ENCODE measurements around the gene SLC28A2. TPM values are rescaled to one million over a fixed set of nuclear protein-coding genes. Genes with fewer than 3 reads are reported as not detected.

Gene SLC28A2
- total RNA-seq, 2 experiments from 2014 or later = not detected

DNA sequence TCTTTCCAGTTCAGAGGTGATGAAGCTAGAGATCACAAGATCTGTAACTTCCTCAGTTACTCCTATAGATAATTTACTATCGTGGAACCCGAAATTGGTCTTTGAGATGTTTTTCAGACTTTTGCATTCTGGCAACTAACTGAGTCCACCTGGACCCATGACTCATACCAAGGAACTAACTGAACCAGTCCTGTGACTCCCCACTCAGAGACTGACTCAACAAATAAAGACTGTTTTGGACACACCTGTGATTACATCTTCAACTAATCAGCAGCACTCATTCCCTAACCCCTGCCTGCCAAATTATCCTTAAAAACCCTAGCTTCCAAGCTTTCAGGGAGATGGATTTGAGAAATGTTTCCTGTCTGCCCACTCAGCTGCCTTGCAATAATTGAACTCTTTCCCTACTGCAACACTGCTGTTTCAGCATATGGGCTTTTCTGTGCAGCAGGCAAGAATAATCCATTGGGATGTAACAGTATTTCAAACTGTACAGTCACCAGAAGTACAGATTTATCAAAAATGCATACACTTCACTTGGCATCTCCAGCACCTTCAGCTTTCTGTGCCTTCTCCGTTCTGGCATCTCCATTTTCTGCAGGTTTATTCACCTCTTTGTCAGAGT, 68.7 kb downstream of the SLC28A2 start:
- BruUV-seq (replicated peaks) = no TSS peak
- intact Hi-C loops (cut with micrococcal nuclease; ENCODE audit: unreplicated experiment) = no loop called here
- CTCF ChIA-PET (ENCODE audit: unreplicated experiment) = no interaction called here

DNA sequence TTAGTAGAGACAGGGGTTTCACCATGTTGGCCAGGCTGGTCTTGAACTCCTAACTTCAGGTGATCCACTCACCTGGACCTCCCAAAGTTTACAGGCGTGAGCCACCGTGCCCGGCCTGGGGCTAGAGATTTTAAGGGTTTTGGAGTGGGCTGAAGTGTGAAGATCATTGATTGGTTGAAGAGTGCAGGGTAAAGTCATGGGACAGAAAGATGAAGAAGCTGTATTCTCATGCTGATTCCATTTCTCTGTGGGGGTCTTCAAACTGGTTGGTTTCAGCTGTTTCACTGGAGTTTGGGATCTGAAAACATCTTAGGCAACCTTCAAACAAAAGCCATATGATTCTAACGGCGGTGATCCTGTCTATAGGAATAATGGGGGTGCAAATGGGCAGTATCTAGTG, 74.2 kb downstream of the SLC28A2 start:
- Histone ChIP-seq H2AFZ (ENCODE audit: low read length) (no peak overlapping the region), H3K9me2 (ENCODE audit: insufficient read depth, low read length) (no peaks in the 10 kb centered on the region), H3K9me3 (ENCODE audit: low read length) (no peaks in the 10 kb centered on the region), H3K36me3 (ENCODE audit: insufficient read depth, low read length) (no peaks in the 10 kb centered on the region), H3K4me3 (ENCODE audit: low read depth, low read length, poor library complexity, severe bottlenecking) (no peak overlapping the region), H3K4me2 (ENCODE audit: low read length) (no peak overlapping the region), H3K79me2 (ENCODE audit: insufficient read depth, low read depth, low read length) (no peaks in the 10 kb centered on the region), H3K27ac (ENCODE audit: low read depth, low read length, poor library complexity, severe bottlenecking) (no peak overlapping the region), H3K4me1 (ENCODE audit: insufficient read depth, low read length, poor library complexity, severe bottlenecking) (no peaks in the 10 kb centered on the region), H4K20me1 (ENCODE audit: insufficient read depth, low read length) (no peaks in the 10 kb centered on the region)
- TF ChIP-seq EZH2phosphoT487 (IDR thresholded peaks at IDR 0.05; ENCODE audit: borderline replicate concordance, low read depth, low read length) = no peak
- TF ChIP-seq, protein P1, sequence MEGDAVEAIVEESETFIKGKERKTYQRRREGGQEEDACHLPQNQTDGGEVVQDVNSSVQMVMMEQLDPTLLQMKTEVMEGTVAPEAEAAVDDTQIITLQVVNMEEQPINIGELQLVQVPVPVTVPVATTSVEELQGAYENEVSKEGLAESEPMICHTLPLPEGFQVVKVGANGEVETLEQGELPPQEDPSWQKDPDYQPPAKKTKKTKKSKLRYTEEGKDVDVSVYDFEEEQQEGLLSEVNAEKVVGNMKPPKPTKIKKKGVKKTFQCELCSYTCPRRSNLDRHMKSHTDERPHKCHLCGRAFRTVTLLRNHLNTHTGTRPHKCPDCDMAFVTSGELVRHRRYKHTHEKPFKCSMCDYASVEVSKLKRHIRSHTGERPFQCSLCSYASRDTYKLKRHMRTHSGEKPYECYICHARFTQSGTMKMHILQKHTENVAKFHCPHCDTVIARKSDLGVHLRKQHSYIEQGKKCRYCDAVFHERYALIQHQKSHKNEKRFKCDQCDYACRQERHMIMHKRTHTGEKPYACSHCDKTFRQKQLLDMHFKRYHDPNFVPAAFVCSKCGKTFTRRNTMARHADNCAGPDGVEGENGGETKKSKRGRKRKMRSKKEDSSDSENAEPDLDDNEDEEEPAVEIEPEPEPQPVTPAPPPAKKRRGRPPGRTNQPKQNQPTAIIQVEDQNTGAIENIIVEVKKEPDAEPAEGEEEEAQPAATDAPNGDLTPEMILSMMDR (conservative IDR thresholded peaks at IDR 0.05; ENCODE audit: low read length) = no peak
- intact Hi-C loops (cut with micrococcal nuclease; ENCODE audit: unreplicated experiment) = no loop called here
- BruUV-seq (replicated peaks) = no TSS peak
- DNase-seq (ENCODE audit: low spot score) = no peak
- ChIA-PET CTCF (ENCODE audit: unreplicated experiment) (no interaction called here), POLR2A (interaction anchor here (0.6 kb wide), 1 partner anchor 10 kb away, joined by 5 read pairs; no protein-coding TSS in a partner anchor)

More for the DNA sequence above, 68.7 kb downstream of the SLC28A2 start:
- Histone ChIP-seq H3K36me3 (ENCODE audit: insufficient read depth, low read length) (no peaks in the 10 kb centered on the region), H3K4me2 (ENCODE audit: low read length) (no peak overlapping the region), H3K27ac (ENCODE audit: low read depth, low read length, poor library complexity, severe bottlenecking) (no peak overlapping the region), H3K79me2 (ENCODE audit: insufficient read depth, low read depth, low read length) (no peaks in the 10 kb centered on the region), H3K9me2 (ENCODE audit: insufficient read depth, low read length) (no peaks in the 10 kb centered on the region), H3K4me3 (ENCODE audit: low read depth, low read length, poor library complexity, severe bottlenecking) (no peak overlapping the region), H3K9me3 (ENCODE audit: low read length) (no peaks in the 10 kb centered on the region), H3K4me1 (ENCODE audit: insufficient read depth, low read length, poor library complexity, severe bottlenecking) (no peaks in the 10 kb centered on the region), H4K20me1 (ENCODE audit: insufficient read depth, low read length) (no peaks in the 10 kb centered on the region), H2AFZ (ENCODE audit: low read length) (no peak overlapping the region)
- DNase-seq (ENCODE audit: low spot score) = no peak
- POLR2A ChIA-PET = interaction anchor here (0.6 kb wide), 2 partner anchors 73 to 159 kb away, joined by 3 to 4 read pairs; no protein-coding TSS in a partner anchor
- no peak for TF ChIP-seq EZH2phosphoT487 (IDR thresholded peaks at IDR 0.05; ENCODE audit: borderline replicate concordance, low read depth, low read length)
- TF ChIP-seq, protein P1 (conservative IDR thresholded peaks at IDR 0.05; ENCODE audit: low read length) = no peak

DNA sequence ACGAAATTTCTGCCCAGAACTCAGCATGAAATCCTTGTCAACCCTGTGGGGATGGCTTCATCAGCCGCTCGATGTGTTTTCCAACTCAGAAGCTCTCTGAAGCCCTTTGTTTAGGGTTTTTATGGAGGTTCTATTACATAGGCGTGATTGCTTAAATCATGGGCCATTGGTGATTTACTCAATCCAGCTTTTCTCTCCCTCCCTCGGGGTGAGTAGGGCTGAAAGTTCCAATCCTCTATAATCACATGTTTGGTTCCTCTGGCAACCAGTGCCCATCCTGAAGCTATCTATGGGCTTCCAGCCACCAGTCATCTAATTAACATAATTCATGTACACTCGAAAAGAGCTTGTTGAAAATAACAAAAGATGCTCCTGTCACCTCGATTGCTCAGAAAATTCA, 74.7 kb downstream of the SLC28A2 start:
- no peaks in the 10 kb centered on the region for H3K4me1 ChIP-seq (ENCODE audit: insufficient read depth, low read length, poor library complexity, severe bottlenecking)
- H3K27ac ChIP-seq (ENCODE audit: low read depth, low read length, poor library complexity, severe bottlenecking) = no peak overlapping the region
- intact Hi-C loops (cut with micrococcal nuclease; ENCODE audit: unreplicated experiment) = no loop called here
- no peaks in the 10 kb centered on the region for H3K36me3 ChIP-seq (ENCODE audit: insufficient read depth, low read length)
- no peaks in the 10 kb centered on the region for H3K9me2 ChIP-seq (ENCODE audit: insufficient read depth, low read length)
- H3K4me2 ChIP-seq (ENCODE audit: low read length) = no peak overlapping the region
- ChIA-PET POLR2A (interaction anchor here (0.5 to 0.7 kb wide), 3 partner anchors 12 to 215 kb away, joined by 3 to 9 read pairs (median 7); no protein-coding TSS in a partner anchor), CTCF (ENCODE audit: unreplicated experiment) (no interaction called here)
- no peak overlapping the region for H3K4me3 ChIP-seq (ENCODE audit: low read depth, low read length, poor library complexity, severe bottlenecking)
- H4K20me1 ChIP-seq (ENCODE audit: insufficient read depth, low read length) = no peaks in the 10 kb centered on the region
- no peaks in the 10 kb centered on the region for H3K9me3 ChIP-seq (ENCODE audit: low read length)
- H3K79me2 ChIP-seq (ENCODE audit: insufficient read depth, low read depth, low read length) = no peaks in the 10 kb centered on the region
- no TSS peak for BruUV-seq (replicated peaks)
- no peak overlapping the region for H2AFZ ChIP-seq (ENCODE audit: low read length)
- DNase-seq (ENCODE audit: low spot score) = no peak
- TF ChIP-seq, protein P1 (conservative IDR thresholded peaks at IDR 0.05; ENCODE audit: low read length) = no peak
- no peak for TF ChIP-seq EZH2phosphoT487 (IDR thresholded peaks at IDR 0.05; ENCODE audit: borderline replicate concordance, low read depth, low read length)
